Measurements from ENCODE around the gene FADS2.

FADS2 gene

DNA sequence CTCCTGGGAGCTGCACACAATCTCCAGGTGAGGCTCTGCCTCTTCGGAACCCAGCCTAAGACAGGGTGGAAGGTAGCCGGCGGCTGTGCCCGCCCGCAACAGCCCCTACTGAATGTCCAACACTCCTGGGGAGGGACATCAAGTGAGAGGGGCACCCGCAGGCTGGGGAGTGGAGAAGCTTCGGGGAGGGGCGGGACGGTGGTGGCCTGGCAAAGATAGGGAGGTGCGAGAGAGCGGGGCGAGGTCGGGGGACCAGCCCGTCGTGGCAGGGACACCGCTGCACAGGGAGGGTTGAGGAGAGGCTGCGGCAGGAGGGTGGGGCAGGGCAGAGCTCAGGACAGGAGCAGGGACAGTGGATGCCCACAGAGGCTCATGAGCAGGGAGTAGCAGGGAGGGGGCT, 72.2 kb downstream of the FADS2 start:
- peaks cover 0 to 86% (median 52%) of the 10 kb centered on the region in 5 donors for H3K36me3 ChIP-seq (ENCODE audit: control insufficient read depth in 5 of 5, insufficient read depth in 5 of 5, low read length in 5 of 5)
- no peak overlapping the region for H3K27ac ChIP-seq (ENCODE audit: low read depth, low read length)
- no peak overlapping the region for H3K4me3 ChIP-seq (ENCODE audit: low read depth in 1 of 5, low read length in 5 of 5)
- no peaks in the 10 kb centered on the region for H3K9me3 ChIP-seq (ENCODE audit: control insufficient read depth in 5 of 5, low read length in 5 of 5)
- peaks cover 0 to 14% (median 5%) of the 10 kb centered on the region in 5 donors for H3K4me1 ChIP-seq (ENCODE audit: control insufficient read depth in 5 of 5, insufficient read depth in 5 of 5, low read length in 5 of 5)
- H3K9ac ChIP-seq (ENCODE audit: low read length in 5 of 5) = no peak overlapping the region
- no peaks in the 10 kb centered on the region for H3K27me3 ChIP-seq (ENCODE audit: control insufficient read depth in 5 of 5, insufficient read depth in 4 of 5, low read length in 5 of 5)

DNA sequence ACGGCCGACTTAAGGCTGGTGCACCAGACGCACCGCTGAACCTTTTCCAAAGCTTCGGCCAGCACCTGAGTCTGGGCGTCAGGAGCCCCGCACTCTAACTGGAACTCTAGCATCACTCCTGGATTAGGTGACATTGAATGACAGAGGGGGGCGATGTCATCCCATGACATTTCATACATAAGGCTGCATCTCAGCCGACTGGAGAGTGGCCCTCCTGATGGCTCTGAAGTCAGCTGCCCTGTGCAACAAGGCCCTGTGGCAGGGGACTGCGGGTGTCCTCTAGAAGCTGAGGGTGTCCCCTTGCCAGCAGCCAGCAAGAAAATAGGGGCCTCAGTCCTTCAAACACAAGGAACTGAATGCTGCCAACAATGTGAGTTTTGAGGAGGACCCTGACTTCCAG, 73.3 kb downstream of the FADS2 start:
- no peak overlapping the region for H3K27ac ChIP-seq (ENCODE audit: low read depth, low read length)
- no peak overlapping the region for H3K9ac ChIP-seq (ENCODE audit: low read length in 5 of 5)
- no peak overlapping the region for H3K4me3 ChIP-seq (ENCODE audit: low read depth in 1 of 5, low read length in 5 of 5)
- peaks cover 0 to 86% (median 58%) of the 10 kb centered on the region in 5 donors for H3K36me3 ChIP-seq (ENCODE audit: control insufficient read depth in 5 of 5, insufficient read depth in 5 of 5, low read length in 5 of 5)
- peaks cover 0 to 12% (median 4%) of the 10 kb centered on the region in 5 donors for H3K4me1 ChIP-seq (ENCODE audit: control insufficient read depth in 5 of 5, insufficient read depth in 5 of 5, low read length in 5 of 5)
- H3K27me3 ChIP-seq (ENCODE audit: control insufficient read depth in 5 of 5, insufficient read depth in 4 of 5, low read length in 5 of 5) = no peaks in the 10 kb centered on the region
- H3K9me3 ChIP-seq (ENCODE audit: control insufficient read depth in 5 of 5, low read length in 5 of 5) = no peaks in the 10 kb centered on the region

DNA sequence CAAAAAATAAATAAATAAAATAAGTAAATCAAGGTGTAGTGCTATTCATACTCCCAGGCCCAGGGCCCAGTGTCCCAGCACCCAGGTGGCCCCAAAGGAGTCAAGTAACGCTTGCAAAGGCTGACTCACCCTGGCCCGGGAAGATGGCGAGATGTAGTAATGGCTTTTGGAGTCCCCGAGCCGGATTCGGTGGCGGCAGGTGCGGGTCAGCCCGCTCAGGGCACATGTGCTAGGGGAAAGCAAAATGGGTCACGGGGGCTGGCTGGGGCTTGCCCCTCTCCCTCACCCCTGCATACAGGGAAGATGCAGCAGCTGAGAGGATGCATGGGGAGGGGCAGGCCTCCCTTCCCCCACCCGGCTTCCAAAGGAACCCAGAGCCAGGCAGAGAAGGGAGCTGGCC, 74.2 kb downstream of the FADS2 start:
- Histone ChIP-seq H3K27me3 (ENCODE audit: control insufficient read depth in 5 of 5, insufficient read depth in 4 of 5, low read length in 5 of 5) (no peaks in the 10 kb centered on the region), H3K36me3 (ENCODE audit: control insufficient read depth in 5 of 5, insufficient read depth in 5 of 5, low read length in 5 of 5) (peaks cover 0 to 86% (median 59%) of the 10 kb centered on the region in 5 donors)

DNA sequence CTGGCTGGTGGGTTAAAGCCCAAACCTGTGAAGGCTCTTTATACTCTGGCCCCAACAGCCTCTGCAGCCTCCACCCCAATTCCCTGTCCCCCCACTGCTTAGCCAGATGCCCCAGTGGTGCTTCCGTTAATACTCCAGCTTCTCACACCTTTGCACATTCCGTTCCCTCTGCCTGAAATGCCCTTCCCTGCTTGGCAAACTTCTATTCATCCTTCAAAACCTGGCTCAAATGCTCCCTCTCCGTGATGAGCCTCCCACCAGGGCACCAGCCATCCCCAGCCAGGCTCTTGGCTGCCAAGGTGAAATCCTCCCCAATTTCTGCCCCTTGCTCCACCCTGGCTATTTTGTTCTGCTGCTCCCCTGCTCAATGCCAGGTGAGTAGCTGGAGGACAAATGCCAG, 75.7 kb downstream of the FADS2 start:
- no peak overlapping the region for H3K27ac ChIP-seq (ENCODE audit: low read depth, low read length)
- no peak overlapping the region for H3K9ac ChIP-seq (ENCODE audit: low read length in 5 of 5)
- H3K36me3 ChIP-seq (ENCODE audit: control insufficient read depth in 5 of 5, insufficient read depth in 5 of 5, low read length in 5 of 5) = peaks cover 0 to 81% (median 57%) of the 10 kb centered on the region in 5 donors
- H3K4me1 ChIP-seq (ENCODE audit: control insufficient read depth in 5 of 5, insufficient read depth in 5 of 5, low read length in 5 of 5) = peaks cover 4 to 20% (median 14%) of the 10 kb centered on the region in 5 donors
- no peak overlapping the region for H3K4me3 ChIP-seq (ENCODE audit: low read depth in 1 of 5, low read length in 5 of 5)
- H3K27me3 ChIP-seq (ENCODE audit: control insufficient read depth in 5 of 5, insufficient read depth in 4 of 5, low read length in 5 of 5) = no peaks in the 10 kb centered on the region
- no peaks in the 10 kb centered on the region for H3K9me3 ChIP-seq (ENCODE audit: control insufficient read depth in 5 of 5, low read length in 5 of 5)

More for the DNA sequence above, 74.2 kb downstream of the FADS2 start:
- Histone ChIP-seq H3K9ac (ENCODE audit: low read length in 5 of 5) (no peak overlapping the region), H3K27ac (ENCODE audit: low read depth, low read length) (no peak overlapping the region), H3K4me3 (ENCODE audit: low read depth in 1 of 5, low read length in 5 of 5) (no peak overlapping the region), H3K4me1 (ENCODE audit: control insufficient read depth in 5 of 5, insufficient read depth in 5 of 5, low read length in 5 of 5) (peaks cover 0 to 12% (median 4%) of the 10 kb centered on the region in 5 donors), H3K9me3 (ENCODE audit: control insufficient read depth in 5 of 5, low read length in 5 of 5) (no peaks in the 10 kb centered on the region)

DNA sequence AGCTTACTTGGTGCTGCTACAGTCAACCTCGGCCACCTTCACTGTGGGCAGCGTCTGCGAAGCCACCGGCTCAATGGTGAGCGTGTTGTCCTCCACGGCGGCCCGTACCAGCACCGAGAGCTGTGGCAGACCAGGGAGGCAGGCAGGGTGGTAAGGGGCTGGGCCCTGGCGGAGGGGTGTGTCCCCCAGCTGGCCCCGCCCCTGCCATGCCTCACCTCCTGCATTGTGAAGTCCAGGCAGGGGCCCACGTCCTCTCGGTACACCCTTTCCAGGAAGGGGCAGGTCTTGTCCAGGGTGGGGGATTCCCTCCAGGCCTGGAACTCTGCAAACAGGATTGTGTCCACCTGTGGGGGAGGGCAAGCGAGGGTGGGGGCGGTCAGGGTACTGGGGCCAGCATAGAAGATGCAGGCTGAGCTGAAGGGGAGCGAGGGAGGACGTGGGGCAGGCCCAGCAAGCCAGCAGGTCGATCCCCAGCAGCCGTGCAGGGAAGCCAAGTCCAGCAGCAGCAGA, 76.5 kb downstream of the FADS2 start:
- no peak overlapping the region for H3K9ac ChIP-seq (ENCODE audit: low read length in 5 of 5)

DNA sequence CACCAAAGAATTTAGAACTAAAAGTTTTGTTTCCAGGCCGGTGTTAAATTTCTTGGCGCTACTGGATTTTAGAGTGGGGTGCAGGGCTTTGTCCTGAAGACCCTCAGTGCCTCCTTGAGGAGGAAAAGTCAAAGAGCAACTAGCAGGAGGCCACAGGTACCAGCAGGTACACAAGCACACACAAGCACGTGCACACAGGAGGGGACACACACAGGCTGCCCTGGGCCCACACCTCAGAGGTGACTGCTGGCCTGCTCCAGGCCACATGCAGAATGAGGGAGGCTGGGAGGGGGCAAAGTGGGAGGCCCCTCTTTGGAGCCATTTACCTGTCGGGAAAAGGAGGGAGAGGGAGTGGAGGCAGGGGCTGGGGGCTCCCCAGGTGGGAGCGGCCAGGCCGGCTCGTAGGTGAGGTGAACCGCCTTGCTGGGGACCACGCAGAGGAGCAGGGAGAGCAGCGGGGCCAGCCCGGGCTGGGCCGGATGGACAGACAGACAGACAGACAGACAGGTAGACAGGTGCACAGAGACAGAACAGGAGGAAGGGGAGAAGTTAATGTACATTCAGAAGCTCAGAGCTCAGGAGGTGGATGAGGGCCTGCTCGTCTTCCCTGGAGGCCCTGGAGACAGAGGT, 77.1 kb downstream of the FADS2 start:
- peaks cover 6 to 27% (median 22%) of the 10 kb centered on the region in 5 donors for H3K4me1 ChIP-seq (ENCODE audit: control insufficient read depth in 5 of 5, insufficient read depth in 5 of 5, low read length in 5 of 5)
- no peaks in the 10 kb centered on the region for H3K27me3 ChIP-seq (ENCODE audit: control insufficient read depth in 5 of 5, insufficient read depth in 4 of 5, low read length in 5 of 5)
- no peak overlapping the region for H3K27ac ChIP-seq (ENCODE audit: low read depth, low read length)
- H3K9ac ChIP-seq (ENCODE audit: low read length in 5 of 5) = no peak overlapping the region
- H3K4me3 ChIP-seq (ENCODE audit: low read depth in 1 of 5, low read length in 5 of 5) = no peak overlapping the region
- no peaks in the 10 kb centered on the region for H3K9me3 ChIP-seq (ENCODE audit: control insufficient read depth in 5 of 5, low read length in 5 of 5)
- H3K36me3 ChIP-seq (ENCODE audit: control insufficient read depth in 5 of 5, insufficient read depth in 5 of 5, low read length in 5 of 5) = peaks cover 0 to 71% (median 54%) of the 10 kb centered on the region in 5 donors

More for the DNA sequence above, 76.5 kb downstream of the FADS2 start:
- no peaks in the 10 kb centered on the region for H3K9me3 ChIP-seq (ENCODE audit: control insufficient read depth in 5 of 5, low read length in 5 of 5)
- H3K27ac ChIP-seq (ENCODE audit: low read depth, low read length) = no peak overlapping the region
- no peak overlapping the region for H3K4me3 ChIP-seq (ENCODE audit: low read depth in 1 of 5, low read length in 5 of 5)
- H3K4me1 ChIP-seq (ENCODE audit: control insufficient read depth in 5 of 5, insufficient read depth in 5 of 5, low read length in 5 of 5) = peaks cover 6 to 22% (median 17%) of the 10 kb centered on the region in 5 donors
- H3K27me3 ChIP-seq (ENCODE audit: control insufficient read depth in 5 of 5, insufficient read depth in 4 of 5, low read length in 5 of 5) = no peaks in the 10 kb centered on the region
- peaks cover 0 to 75% (median 57%) of the 10 kb centered on the region in 5 donors for H3K36me3 ChIP-seq (ENCODE audit: control insufficient read depth in 5 of 5, insufficient read depth in 5 of 5, low read length in 5 of 5)

DNA sequence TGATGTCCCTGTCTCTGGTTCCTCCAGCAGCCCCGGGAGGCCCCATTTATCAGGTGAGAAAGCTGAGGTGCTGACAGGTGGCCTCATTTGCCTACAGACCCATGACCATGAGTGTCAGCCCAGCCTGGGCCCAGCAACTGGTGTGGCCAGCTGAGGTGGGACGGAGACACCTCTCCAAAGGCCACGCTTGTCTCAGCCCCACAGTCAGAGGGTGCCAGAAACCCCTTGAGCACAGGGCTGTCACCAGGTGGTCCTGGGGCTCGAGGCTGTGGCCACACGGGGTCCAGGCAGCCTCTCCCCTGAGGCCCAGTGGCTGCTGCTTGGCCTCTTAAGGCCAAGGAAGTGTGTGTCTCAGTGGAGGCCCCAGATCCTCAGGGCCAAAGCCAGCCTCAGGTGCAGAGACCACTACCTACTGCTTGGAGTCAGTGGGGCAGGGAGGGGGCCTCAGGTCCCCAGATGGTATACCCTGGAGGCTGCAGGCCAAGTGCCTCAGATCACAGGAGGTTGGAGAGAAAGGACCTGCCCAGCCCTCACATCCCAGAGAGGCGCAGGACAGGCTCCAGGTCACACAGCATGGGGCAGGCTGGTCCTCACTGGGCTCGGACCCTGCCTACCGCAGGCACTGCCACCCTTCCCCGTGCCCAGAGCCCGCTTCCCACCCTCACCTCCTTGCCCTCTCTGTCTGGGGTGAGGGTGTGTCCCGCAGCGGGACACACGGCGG, 77.9 kb downstream of the FADS2 start:
- Histone ChIP-seq H3K27ac (ENCODE audit: low read depth, low read length) (no peak overlapping the region), H3K36me3 (ENCODE audit: control insufficient read depth in 5 of 5, insufficient read depth in 5 of 5, low read length in 5 of 5) (peaks cover 0 to 63% (median 48%) of the 10 kb centered on the region in 5 donors), H3K9me3 (ENCODE audit: control insufficient read depth in 5 of 5, low read length in 5 of 5) (no peaks in the 10 kb centered on the region), H3K4me3 (ENCODE audit: low read depth in 1 of 5, low read length in 5 of 5) (no peak overlapping the region), H3K4me1 (ENCODE audit: control insufficient read depth in 5 of 5, insufficient read depth in 5 of 5, low read length in 5 of 5) (peaks cover 9 to 35% (median 30%) of the 10 kb centered on the region in 5 donors), H3K9ac (ENCODE audit: low read length in 5 of 5) (no peak overlapping the region), H3K27me3 (ENCODE audit: control insufficient read depth in 5 of 5, insufficient read depth in 4 of 5, low read length in 5 of 5) (peaks cover 0 to under 1% (median 0%) of the 10 kb centered on the region in 5 donors)

DNA sequence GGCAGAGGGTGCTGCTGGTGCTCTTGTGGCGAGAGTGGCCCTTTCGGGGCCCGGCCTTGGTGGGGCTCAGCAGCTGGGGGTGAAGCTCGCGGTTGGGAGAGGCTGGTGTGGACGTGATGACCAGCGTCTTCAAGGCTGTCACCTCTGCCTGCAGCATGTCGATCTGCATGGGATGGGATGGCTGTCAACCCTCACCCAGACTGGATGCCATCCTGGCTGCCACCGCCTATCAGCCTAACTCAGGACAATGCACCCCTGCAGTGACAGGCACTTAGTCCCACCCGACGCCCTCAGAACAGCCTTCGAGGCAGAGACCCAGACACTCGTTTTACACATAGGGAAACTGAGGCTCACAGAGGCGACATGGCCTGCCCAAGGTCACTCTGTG, 78.4 kb downstream of the FADS2 start:
- H3K4me1 ChIP-seq (ENCODE audit: control insufficient read depth in 5 of 5, insufficient read depth in 5 of 5, low read length in 5 of 5) = peaks cover 12 to 41% (median 35%) of the 10 kb centered on the region in 5 donors
- no peak overlapping the region for H3K4me3 ChIP-seq (ENCODE audit: low read depth in 1 of 5, low read length in 5 of 5)
- H3K9me3 ChIP-seq (ENCODE audit: control insufficient read depth in 5 of 5, low read length in 5 of 5) = no peaks in the 10 kb centered on the region

DNA sequence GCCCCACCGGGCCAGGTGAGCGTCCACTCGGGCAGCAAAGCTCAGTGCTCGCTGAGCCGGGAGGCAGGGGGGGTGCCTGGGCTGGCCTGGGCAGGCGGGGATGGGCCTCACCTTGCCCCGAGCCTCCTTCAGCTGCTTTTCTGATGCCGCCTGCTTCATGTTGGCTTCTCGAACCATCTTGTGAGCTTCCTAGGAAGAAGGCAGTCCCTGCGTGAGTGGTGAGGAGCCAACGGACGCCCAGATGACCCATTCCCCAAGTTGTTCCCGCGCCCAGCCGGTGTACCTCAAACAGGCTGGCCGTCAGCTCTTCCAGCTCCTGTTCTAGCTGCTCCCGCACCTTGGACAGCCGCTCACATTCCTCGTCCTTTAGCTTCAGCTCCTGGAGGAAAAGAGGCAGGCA, 79.2 kb downstream of the FADS2 start:
- H3K9me3 ChIP-seq (ENCODE audit: control insufficient read depth in 5 of 5, low read length in 5 of 5) = no peaks in the 10 kb centered on the region
- peaks cover 0 to 52% (median 42%) of the 10 kb centered on the region in 5 donors for H3K36me3 ChIP-seq (ENCODE audit: control insufficient read depth in 5 of 5, insufficient read depth in 5 of 5, low read length in 5 of 5)
- peaks cover 12 to 48% (median 43%) of the 10 kb centered on the region in 5 donors for H3K4me1 ChIP-seq (ENCODE audit: control insufficient read depth in 5 of 5, insufficient read depth in 5 of 5, low read length in 5 of 5)
- no peak overlapping the region for H3K4me3 ChIP-seq (ENCODE audit: low read depth in 1 of 5, low read length in 5 of 5)
- peaks cover 0 to 3% (median 0%) of the 10 kb centered on the region in 5 donors for H3K27me3 ChIP-seq (ENCODE audit: control insufficient read depth in 5 of 5, insufficient read depth in 4 of 5, low read length in 5 of 5)
- no peak overlapping the region for H3K27ac ChIP-seq (ENCODE audit: low read depth, low read length)
- H3K9ac ChIP-seq (ENCODE audit: low read length in 5 of 5) = no peak overlapping the region

More for the DNA sequence above, 78.4 kb downstream of the FADS2 start:
- Histone ChIP-seq H3K27me3 (ENCODE audit: control insufficient read depth in 5 of 5, insufficient read depth in 4 of 5, low read length in 5 of 5) (peaks cover 0 to 3% (median 0%) of the 10 kb centered on the region in 5 donors), H3K36me3 (ENCODE audit: control insufficient read depth in 5 of 5, insufficient read depth in 5 of 5, low read length in 5 of 5) (peaks cover 0 to 58% (median 46%) of the 10 kb centered on the region in 5 donors), H3K9ac (ENCODE audit: low read length in 5 of 5) (no peak overlapping the region), H3K27ac (ENCODE audit: low read depth, low read length) (no peak overlapping the region)
